ENCODE measurements around the gene EIF2B5.
"Not testable (repeated sequence)": the region's sequence is repeated elsewhere in the genome, so short reads cannot be mapped to it uniquely, and the experiment has no call there.

Gene EIF2B5

GRCh38 chr3:184135149-184135910 lies at the start of gene EIF2B5:
TSS of gene EIF2B5 (plus strand) at chr3:184135358. CDS start at chr3:184135386, 28 bp downstream.
- DNase-seq (ENCODE audit: low spot score) = peak; percentile 84

- DNase-seq (ENCODE audit: low spot score) = peak; percentile 28
Measured at GRCh38 chr3:184085389-184085852, 49.7 kb upstream of the EIF2B5 start.

GRCh38 chr3:184092199-184092598 lies 43.0 kb upstream of the EIF2B5 start:
- DNase-seq (ENCODE audit: low spot score) = no peak

GRCh38 chr3:184096811-184097383 lies 38.3 kb upstream of the EIF2B5 start, which contains the start of gene HTR3E:
TSS of gene HTR3E (plus strand) at chr3:184097064. CDS start at chr3:184097530, 466 bp downstream.
- no peak for DNase-seq (ENCODE audit: low spot score)

- no peak for DNase-seq (ENCODE audit: low spot score)
Measured at GRCh38 chr3:184097556-184097955, 37.6 kb upstream of the EIF2B5 start.

- DNase-seq (ENCODE audit: low spot score) = no peak
Measured at GRCh38 chr3:184099806-184100686, 35.1 kb upstream of the EIF2B5 start.

- no peak for DNase-seq (ENCODE audit: low spot score)
Measured at GRCh38 chr3:184110316-184110725, 24.8 kb upstream of the EIF2B5 start.

- no peak for DNase-seq (ENCODE audit: low spot score)
Measured at GRCh38 chr3:184116017-184116416, 19.1 kb upstream of the EIF2B5 start.

GRCh38 chr3:184117636-184118035 lies 17.5 kb upstream of the EIF2B5 start:
- no peak for DNase-seq (ENCODE audit: low spot score)

- DNase-seq (ENCODE audit: low spot score) = not testable (repeated sequence)
Measured at GRCh38 chr3:184121031-184121430, 14.1 kb upstream of the EIF2B5 start.

- no peak for DNase-seq (ENCODE audit: low spot score)
Measured at GRCh38 chr3:184126006-184126405, 9.2 kb upstream of the EIF2B5 start.

- peak; percentile 51 for DNase-seq (ENCODE audit: low spot score)
Measured at GRCh38 chr3:184129012-184129411, 6.1 kb upstream of the EIF2B5 start.

GRCh38 chr3:184132945-184133344 lies 2.2 kb upstream of the EIF2B5 start:
- no peak for DNase-seq (ENCODE audit: low spot score)

- peak; percentile 69 for DNase-seq (ENCODE audit: low spot score)
Measured at GRCh38 chr3:184133840-184134745, 1.1 kb upstream of the EIF2B5 start.

- no peak for DNase-seq (ENCODE audit: low spot score)
Measured at GRCh38 chr3:184134746-184135148, 411 bp upstream of the EIF2B5 start.

- no peak for DNase-seq (ENCODE audit: low spot score)
Measured at GRCh38 chr3:184135911-184136260, 728 bp downstream of the EIF2B5 start.

- no peak for DNase-seq (ENCODE audit: low spot score)
Measured at GRCh38 chr3:184140436-184140835, 5.3 kb downstream of the EIF2B5 start.

- DNase-seq (ENCODE audit: low spot score) = no peak
Measured at GRCh38 chr3:184142199-184142598, 7.0 kb downstream of the EIF2B5 start.

GRCh38 chr3:184143327-184143726 lies 8.2 kb downstream of the EIF2B5 start:
- no peak for DNase-seq (ENCODE audit: low spot score)

GRCh38 chr3:184144505-184144904 lies 9.3 kb downstream of the EIF2B5 start:
- no peak for DNase-seq (ENCODE audit: low spot score)

- peak; percentile 49 for DNase-seq (ENCODE audit: low spot score)
Measured at GRCh38 chr3:184145111-184145524, 10.0 kb downstream of the EIF2B5 start.
